ENCODE results near the gene EHMT1.
"Not testable (repeated sequence)": the region's sequence is repeated elsewhere in the genome, so short reads cannot be mapped to it uniquely, and the experiment has no call there.

The EHMT1 gene

GRCh38 chr9:137731947-137732813 is 113.4 kb downstream of the EHMT1 start:
- no peak overlapping the region for H3K27ac ChIP-seq
- TF ChIP-seq CTCF (conservative IDR thresholded peaks at IDR 0.05): no peak

- TF ChIP-seq CTCF (conservative IDR thresholded peaks at IDR 0.05): no peak
- H3K27ac ChIP-seq: no peak overlapping the region
Measured at GRCh38 chr9:137733429-137733828, 114.6 kb downstream of the EHMT1 start.

- no peak overlapping the region for H3K27ac ChIP-seq
- no peak for TF ChIP-seq CTCF (conservative IDR thresholded peaks at IDR 0.05)
Measured at GRCh38 chr9:137734181-137734580, 115.4 kb downstream of the EHMT1 start.

GRCh38 chr9:137738182-137738696 is 119.4 kb downstream of the EHMT1 start:
- not testable (repeated sequence) for H3K27ac ChIP-seq

- no peak overlapping the region for H3K27ac ChIP-seq
- no peak for TF ChIP-seq CTCF (conservative IDR thresholded peaks at IDR 0.05)
Measured at GRCh38 chr9:137738703-137739102, 119.9 kb downstream of the EHMT1 start.

GRCh38 chr9:137739371-137740309 is 120.8 kb downstream of the EHMT1 start:
- no peak for TF ChIP-seq CTCF (conservative IDR thresholded peaks at IDR 0.05)
- H3K27ac ChIP-seq: no peak overlapping the region

GRCh38 chr9:137740312-137740711 is 121.5 kb downstream of the EHMT1 start:
- H3K27ac ChIP-seq: no peak overlapping the region

More at GRCh38 chr9:137740312-137740711, 121.5 kb downstream of the EHMT1 start:
- no peak for TF ChIP-seq CTCF (conservative IDR thresholded peaks at IDR 0.05)
